Type B pancreatic cell (in vitro differentiated cells): ENCODE results near the gene KCNK7. TPM values are rescaled to one million over a fixed set of nuclear protein-coding genes. Genes with fewer than 3 reads are reported as not detected.

Experiments used
- DNase-seq: peaks from one replicate; pipeline ENCODE4 v3.0.0; 2021; ENCODE audit warnings: mixed read lengths; ENCODE audit not compliant: unreplicated experiment; ENCODE audit errors: extremely low spot score
- H3K27ac Mint-ChIP-seq: 2 replicates; pipeline ENCODE4 v1.8.0; 2021; ENCODE audit warnings: mild to moderate bottlenecking, mixed read lengths
- H3K27me3 Mint-ChIP-seq: 2 replicates; pipeline ENCODE4 v1.8.0; 2021; ENCODE audit warnings: mixed read lengths
- H3K36me3 Mint-ChIP-seq: 2 replicates; pipeline ENCODE4 v1.8.0; 2021; ENCODE audit warnings: mixed read lengths
- H3K4me1 Mint-ChIP-seq: one replicate; pipeline ENCODE4 v1.8.0; 2021; ENCODE audit warnings: mixed read lengths; ENCODE audit not compliant: unreplicated experiment
- H3K4me3 Mint-ChIP-seq: 2 replicates; pipeline ENCODE4 v1.8.0; 2021; ENCODE audit warnings: mild to moderate bottlenecking, mixed read lengths
- H3K9me3 Mint-ChIP-seq: 2 replicates; pipeline ENCODE4 v1.8.0; 2021; ENCODE audit warnings: mixed read lengths
- CTCF ChIP-seq: fragments of 200-600 bp; sonication (generic); conservative IDR thresholded peaks from 2 replicates; pipeline ENCODE4 v1.5.0; 2021; ENCODE audit warnings: antibody characterized with exemption, mild to moderate bottlenecking
- total RNA-seq: library from RNA; stranded (reverse); gene quantifications from 2 replicates; pipeline ENCODE4 v1.2.1, GENCODE V29; 2021; ENCODE audit warnings: low replicate concordance

KCNK7 gene
- total RNA-seq, 1 donor from 2014 or later, result 0.36 TPM

GRCh38 chr11:65562788-65563187, 32.8 kb downstream of the KCNK7 start:
- Mint-ChIP-seq H3K27ac (no peak overlapping the region), H3K4me3 (no peak overlapping the region), H3K9me3 (no peaks in the 10 kb centered on the region), H3K4me1 (peaks cover 19% of the 10 kb centered on the region), H3K27me3 (peaks cover 2% of the 10 kb centered on the region), H3K36me3 (no peaks in the 10 kb centered on the region)
- no peak for TF ChIP-seq CTCF
- no peak for DNase-seq

GRCh38 chr11:65562020-65562419, 33.6 kb downstream of the KCNK7 start:
- H3K27ac Mint-ChIP-seq, result no peak overlapping the region
- H3K27me3 Mint-ChIP-seq, result peaks cover 2% of the 10 kb centered on the region
- H3K4me3 Mint-ChIP-seq, result peak overlapping the region; percentile 11
- H3K36me3 Mint-ChIP-seq, result no peaks in the 10 kb centered on the region
- no peaks in the 10 kb centered on the region for H3K9me3 Mint-ChIP-seq
- H3K4me1 Mint-ChIP-seq, result peaks cover 19% of the 10 kb centered on the region
- no peak for DNase-seq
- no peak for TF ChIP-seq CTCF

- H3K9me3 Mint-ChIP-seq, result no peaks in the 10 kb centered on the region
- H3K27ac Mint-ChIP-seq, result peak overlapping the region; percentile 92
- peaks cover 27% of the 10 kb centered on the region for H3K4me1 Mint-ChIP-seq
- no peak for DNase-seq
- no peaks in the 10 kb centered on the region for H3K36me3 Mint-ChIP-seq
- peaks cover 2% of the 10 kb centered on the region for H3K27me3 Mint-ChIP-seq
- TF ChIP-seq CTCF, result no peak
- H3K4me3 Mint-ChIP-seq, result peak overlapping the region; percentile 74
Observed at GRCh38 chr11:65560555-65561418, 34.8 kb downstream of the KCNK7 start.

GRCh38 chr11:65559951-65560537, 35.6 kb downstream of the KCNK7 start:
- Mint-ChIP-seq H3K9me3 (no peaks in the 10 kb centered on the region), H3K36me3 (no peaks in the 10 kb centered on the region), H3K4me1 (peaks cover 34% of the 10 kb centered on the region), H3K27me3 (peaks cover 2% of the 10 kb centered on the region), H3K4me3 (peak overlapping the region; percentile 74), H3K27ac (peak overlapping the region; percentile 92)
- TF ChIP-seq CTCF, result no peak
- no peak for DNase-seq

- Mint-ChIP-seq H3K4me3 (peak overlapping the region; percentile 71), H3K36me3 (no peaks in the 10 kb centered on the region), H3K4me1 (peaks cover 39% of the 10 kb centered on the region), H3K9me3 (no peaks in the 10 kb centered on the region), H3K27ac (peak overlapping the region; percentile 92), H3K27me3 (peaks cover 2% of the 10 kb centered on the region)
- DNase-seq, result no peak
- no peak for TF ChIP-seq CTCF
Observed at GRCh38 chr11:65559535-65559934, 36.1 kb downstream of the KCNK7 start.
